Tibial nerve (tissue), 3 donors: ENCODE measurements around the gene ATAD1.

ENCODE experiments used
- POLR2A ChIP-seq, 2 donors: fragments of 450-650 bp; IDR thresholded peaks; one replicate each; pipeline ENCODE4 v1.6.1; 2017; ENCODE audit warnings: antibody characterized with exemption in 2 of 2, mild to moderate bottlenecking in 2 of 2, moderate library complexity in 2 of 2
- TF ChIP-seq, protein P1 (sequence below), 5 experiments: fragments of 200-600 bp in 3 of 5; fragments of 450-650 bp in 2 of 5; sonication (generic) in 3 of 5; IDR thresholded peaks; one replicate each; pipeline ENCODE4 v1.5.1; 2016 to 2019; ENCODE audit warnings: antibody characterized with exemption in 5 of 5, mild to moderate bottlenecking in 3 of 5, moderate library complexity in 2 of 5

DNA sequence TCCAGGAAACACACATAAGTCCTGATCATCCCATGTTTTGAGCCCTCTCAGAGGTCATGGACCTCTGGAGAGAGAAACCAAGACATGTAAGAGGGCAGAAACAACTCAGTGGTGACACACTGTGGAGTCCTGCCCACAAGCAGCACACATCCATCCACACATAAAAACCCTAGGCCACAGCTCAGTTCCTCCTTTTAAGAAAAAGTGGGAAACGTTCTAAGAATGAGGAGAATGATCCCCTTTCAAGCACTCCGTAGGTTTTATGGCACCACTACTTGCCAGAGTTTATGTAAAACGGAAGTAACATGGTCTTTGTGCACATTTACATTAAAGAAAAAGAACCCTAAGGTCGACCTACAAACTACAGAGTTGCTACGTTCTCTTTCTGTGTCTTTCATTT is 19.9 kb downstream of the ATAD1 start:
- TF ChIP-seq, protein P1, sequence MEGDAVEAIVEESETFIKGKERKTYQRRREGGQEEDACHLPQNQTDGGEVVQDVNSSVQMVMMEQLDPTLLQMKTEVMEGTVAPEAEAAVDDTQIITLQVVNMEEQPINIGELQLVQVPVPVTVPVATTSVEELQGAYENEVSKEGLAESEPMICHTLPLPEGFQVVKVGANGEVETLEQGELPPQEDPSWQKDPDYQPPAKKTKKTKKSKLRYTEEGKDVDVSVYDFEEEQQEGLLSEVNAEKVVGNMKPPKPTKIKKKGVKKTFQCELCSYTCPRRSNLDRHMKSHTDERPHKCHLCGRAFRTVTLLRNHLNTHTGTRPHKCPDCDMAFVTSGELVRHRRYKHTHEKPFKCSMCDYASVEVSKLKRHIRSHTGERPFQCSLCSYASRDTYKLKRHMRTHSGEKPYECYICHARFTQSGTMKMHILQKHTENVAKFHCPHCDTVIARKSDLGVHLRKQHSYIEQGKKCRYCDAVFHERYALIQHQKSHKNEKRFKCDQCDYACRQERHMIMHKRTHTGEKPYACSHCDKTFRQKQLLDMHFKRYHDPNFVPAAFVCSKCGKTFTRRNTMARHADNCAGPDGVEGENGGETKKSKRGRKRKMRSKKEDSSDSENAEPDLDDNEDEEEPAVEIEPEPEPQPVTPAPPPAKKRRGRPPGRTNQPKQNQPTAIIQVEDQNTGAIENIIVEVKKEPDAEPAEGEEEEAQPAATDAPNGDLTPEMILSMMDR (IDR thresholded peaks at IDR 0.05) = no peak
- TF ChIP-seq POLR2A (IDR thresholded peaks at IDR 0.05) = no peak
